Stimulated activated CD8-positive, alpha-beta memory T cell treated with anti-CD3 and anti-CD28 coated beads, Interleukin-4, amount 100 ng/mL, for 1 hour (primary cell): ENCODE data around the gene TAF6.

ENCODE experiments used
- DNase-seq, 2 donors: peaks; one replicate each; pipeline ENCODE4 v3.0.0-alpha.2; 2020; ENCODE audit warnings: low read depth in 2 of 2, low spot score in 1 of 2

The TAF6 gene

DNA sequence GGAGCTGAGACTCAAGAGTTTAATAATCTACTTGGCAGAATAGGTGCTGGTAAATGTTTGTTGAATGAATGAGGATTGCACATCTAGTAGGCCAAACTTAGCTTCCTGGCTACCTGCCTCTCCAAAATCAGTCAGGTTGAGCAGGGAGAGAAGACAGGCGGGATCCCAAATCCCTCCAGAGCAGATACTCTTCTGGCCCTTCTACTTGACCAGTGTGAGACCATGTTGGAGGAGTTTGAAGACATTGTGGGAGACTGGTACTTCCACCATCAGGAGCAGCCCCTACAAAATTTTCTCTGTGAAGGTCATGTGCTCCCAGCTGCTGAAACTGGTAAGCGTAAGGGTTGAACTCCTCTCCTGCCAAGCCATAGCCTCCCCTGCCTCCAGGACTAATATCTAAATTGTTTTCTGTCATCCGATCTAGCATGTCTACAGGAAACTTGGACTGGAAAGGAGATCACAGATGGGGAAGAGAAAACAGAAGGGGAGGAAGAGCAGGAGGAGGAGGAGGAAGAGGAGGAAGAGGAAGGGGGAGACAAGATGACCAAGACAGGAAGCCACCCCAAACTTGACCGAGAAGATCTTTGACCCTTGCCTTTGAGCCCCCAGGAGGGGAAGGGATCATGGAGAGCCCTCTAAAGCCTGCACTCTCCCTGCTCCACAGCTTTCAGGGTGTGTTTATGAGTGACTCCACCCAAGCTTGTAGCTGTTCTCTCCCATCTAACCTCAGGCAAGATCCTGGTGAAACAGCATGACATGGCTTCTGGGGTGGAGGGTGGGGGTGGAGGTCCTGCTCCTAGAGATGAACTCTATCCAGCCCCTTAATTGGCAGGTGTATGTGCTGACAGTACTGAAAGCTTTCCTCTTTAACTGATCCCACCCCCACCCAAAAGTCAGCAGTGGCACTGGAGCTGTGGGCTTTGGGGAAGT is 5.4 kb upstream of the TAF6 start:
- no peak for DNase-seq

DNA sequence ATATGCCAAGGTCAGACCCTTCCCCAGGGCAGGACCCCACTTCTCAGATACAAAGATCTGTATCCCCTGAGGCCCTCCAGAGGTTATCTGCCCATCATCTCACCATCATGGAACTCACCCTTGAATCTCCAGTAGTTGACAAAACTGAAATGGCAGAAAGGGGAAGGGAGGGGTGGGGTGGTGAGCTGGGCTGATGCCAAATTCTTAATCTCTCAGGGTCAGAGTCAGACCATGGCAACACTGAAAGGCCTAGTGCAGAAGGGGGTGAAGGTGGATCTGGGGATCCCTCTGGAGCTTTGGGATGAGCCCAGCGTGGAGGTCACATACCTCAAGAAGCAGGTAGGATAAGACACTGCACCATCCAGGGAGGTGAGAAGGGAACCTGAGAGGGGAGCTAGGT is 3.4 kb upstream of the TAF6 start:
- DNase-seq: no peak

DNA sequence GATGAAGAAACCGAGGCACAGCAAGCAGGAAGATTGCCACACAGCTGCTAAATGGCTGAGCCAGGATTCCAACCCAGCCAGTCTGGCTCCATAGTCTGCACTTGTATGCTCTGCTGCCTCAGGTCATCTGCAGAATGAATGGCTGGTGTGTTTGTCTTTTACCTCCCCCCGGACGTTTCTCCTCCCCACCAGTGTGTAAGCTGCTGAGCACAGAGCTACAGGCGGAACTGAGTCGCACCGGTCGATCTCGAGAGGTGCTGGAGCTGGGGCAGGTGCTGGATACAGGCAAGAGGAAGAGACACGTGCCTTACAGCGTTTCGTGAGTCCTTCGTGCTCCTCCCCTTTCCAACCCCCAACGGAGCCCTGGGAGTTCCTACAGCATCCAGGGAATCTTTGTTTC is 2.9 kb upstream of the TAF6 start:
- no peak for DNase-seq

DNA sequence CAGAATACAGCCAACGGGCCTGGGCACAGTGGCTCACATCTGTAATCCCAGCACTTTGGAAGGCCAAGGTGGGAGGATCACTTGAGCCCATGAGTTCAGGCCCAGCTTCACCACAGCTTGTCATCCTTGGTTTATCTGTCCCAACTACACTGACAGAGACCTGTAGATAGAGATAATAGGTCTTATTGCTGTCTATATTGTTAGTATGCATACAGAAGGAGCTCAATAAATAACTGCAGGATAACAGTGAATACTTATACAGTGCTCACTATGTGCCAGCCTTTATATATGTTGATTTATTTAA is 1.5 kb upstream of the TAF6 start:
- DNase-seq: no peak

DNA sequence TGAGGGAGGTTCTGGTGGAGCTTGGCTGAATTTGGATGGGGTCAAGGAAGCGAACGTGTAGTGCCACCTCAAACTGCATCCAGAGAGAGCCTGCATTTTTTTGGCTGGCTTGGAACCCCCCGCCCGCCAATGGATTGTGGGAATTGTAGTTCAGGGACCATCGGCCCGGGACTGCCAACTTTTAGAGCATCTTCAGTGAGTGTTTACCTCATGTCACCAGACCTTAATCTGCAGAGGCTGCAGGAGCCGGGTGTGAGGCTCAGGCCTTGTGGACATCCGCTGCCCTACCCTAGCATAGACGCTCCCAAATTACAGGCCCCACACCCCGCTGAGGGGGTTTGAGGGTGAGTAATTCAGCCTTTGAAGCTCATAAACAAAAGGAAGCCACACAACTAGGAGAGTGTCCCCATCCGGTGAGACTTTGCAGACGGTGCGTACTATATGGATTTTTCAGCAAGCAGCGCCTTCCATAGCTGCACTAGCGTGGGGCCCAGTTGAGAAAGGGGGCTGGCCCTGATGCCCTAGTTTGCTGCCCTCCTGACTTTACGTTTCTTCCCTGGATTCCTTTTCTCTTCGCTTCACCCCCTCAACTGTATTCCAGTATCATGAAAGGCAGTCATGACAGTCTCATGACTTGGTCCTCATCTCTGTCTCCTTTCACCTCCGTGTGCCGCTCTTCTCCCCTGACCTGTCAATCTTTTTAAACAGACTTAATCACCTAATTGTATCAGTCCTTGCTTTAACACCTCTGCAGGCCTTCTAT is 993 bp upstream of the TAF6 start:
- peak; percentile 25 to 44 for DNase-seq

DNA sequence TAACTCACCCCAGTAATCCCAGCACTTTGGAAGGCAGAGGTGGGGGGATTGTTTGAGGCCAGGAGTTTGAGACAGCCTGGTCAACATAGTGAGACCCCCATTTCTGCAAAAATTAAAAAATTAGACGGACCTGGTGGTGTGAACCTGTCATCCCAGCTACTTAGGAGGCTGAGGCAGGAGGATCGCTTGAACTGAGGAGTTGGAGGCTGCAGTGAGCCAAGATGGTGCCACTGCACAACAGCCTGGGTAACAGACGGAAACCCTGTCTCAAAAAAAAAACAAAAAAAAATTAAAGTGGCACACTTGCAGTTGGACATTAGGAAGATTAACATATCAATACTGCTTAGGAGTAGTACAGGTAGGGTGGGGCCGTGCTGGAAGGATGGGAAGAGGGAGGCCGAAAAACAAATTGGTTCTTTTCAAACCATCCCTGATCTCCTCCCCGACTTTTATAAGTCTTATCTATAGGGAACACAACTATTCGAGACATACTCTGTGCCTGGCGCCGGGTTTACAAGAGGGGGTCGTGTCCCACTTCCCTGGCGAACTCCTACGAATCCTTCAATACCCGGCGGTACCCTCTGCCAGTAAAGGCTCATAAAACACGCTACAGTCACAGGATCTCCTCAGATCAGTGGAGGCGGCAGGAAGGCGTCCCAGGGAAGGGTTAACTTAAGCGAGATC is 628 bp downstream of the TAF6 start:
- no peak for DNase-seq

DNA sequence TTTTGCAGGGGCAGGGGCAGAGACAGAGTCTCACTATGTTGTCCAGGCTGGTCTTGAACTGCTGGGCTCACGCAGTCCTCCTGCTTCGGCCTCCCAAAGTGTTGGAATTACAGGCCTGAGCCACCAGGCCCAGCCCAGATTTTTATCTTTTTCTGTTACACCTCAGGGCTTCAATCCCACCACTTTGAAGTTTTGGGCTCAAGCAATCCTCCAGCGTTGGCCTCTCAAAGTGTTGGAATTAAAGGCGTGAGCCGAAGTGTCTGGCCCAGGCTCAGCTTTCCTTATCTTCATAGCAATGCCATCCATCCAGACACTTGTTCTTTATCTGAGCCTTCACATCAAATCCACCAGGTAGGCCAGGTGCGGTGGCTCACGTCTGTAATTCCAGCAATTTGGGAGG is 4.1 kb downstream of the TAF6 start:
- no peak for DNase-seq

DNA sequence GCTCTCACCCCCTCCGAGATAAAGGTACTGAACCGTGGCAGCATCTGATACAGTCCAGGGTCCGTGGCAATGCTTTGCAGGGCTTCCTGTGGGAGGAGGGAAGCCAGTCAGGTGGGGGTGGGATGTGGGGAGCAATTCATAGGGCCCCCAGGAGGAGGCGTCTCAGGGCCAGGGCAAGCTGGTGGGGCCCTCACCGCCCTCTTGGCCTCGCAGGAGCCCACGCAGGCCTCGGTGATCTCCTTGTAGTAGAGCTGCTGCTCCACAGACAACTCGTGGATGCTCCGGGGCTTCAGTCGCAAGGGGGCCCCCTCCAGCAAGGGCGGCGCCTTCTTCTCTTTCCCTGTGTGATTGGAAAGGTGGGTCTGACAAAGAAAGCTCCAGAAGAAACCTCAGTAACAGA is 7.2 kb downstream of the TAF6 start:
- no peak for DNase-seq

DNA sequence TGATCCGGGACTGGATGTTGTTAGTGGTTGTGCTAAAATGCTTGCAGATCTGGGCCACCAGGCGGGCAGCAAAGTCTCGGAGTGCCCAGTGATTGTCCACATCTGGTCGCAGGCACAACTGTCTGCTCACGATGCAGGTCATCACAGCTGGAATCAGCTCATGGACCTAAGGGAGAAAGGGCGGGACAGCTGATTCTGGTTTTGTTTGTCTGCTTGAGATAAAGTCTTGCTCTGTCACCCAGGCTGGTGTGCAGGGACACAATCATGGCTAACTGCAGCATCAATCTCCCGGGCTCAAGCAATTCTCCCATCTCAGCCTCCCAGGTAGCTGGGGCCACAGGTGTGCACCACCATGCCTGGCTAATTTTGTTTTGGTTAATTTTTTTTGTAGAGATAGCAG is 8.0 kb downstream of the TAF6 start:
- DNase-seq: no peak

DNA sequence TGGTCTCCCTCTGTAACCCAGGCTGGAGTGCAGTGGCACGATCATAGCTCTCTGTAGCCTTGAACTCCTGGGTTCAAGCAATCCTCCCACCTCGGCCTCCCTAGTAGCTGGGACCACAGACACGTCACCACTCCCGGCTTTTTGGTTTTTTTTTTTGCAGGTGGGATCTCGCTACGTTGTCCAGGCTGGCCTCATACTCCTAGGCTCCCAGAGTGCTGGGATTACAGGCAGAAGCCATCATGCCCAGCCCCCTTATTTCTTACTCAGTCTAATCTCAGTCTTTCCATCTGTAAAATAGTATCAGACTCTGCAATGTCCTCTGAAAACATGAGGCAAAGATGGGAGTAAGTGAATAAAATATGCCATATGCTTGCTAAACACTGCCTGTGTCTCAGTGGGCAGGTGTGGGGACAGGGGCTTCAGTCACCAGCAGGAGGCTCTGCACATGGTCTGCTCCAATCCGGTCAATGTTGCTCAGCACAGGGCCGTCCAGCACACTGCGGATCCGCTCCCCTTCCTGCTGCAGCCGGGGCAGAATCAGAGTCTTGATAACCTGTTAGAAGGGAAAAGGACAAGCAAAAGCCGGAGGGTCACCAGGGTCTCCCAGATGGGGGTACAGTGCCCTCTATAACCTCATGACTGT is 9.5 kb downstream of the TAF6 start:
- DNase-seq: no peak

DNA sequence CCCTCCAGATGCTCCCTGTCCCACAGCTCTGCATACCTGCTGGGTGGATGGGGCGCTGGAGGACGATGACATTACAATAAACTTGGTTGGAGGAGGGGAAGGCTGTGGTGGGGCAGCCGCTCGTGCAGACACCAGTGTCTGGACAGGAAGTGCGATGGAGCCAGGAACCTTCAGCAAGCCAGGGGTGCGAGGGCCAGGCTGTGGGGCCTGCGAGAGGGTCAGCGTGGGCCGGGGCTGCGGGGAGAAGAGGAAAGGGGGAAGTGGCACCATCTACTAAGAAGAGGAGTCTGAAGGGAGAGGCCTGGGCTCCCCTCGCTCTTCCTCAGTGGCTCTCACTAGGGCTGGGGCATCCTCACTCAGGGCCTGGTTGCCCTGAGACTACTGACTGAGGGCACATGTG is 11.3 kb downstream of the TAF6 start:
- DNase-seq: no peak

DNA sequence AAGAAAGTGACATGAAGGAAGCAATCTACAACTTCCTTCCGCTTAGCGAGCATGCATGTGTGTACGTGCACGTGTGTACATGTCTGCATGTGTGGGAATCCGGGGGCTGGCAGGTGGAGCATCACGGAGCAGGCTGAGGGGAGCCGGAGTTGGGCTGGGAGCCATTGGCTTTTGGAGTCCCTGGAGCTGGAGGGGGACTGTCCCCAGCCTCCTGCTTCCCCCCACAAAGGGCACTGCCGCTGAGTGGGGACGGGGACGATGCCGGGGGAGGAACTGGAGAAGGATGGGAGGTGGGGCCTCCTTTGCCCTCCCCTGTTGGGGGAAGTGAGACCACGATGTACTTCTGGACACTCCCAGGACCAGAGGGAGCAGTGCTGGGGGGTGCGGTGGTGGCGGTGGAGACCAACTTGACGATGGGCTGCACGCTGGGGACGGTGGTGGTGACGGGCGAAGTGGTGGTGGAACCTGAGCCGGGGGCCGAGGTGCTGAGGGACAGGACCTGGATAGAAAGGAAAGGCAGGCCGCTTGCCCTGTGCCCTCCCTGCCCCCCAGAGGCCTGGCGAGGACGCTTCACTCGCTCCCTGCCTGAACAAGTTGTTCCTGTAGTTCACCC is 11.9 kb downstream of the TAF6 start:
- DNase-seq: no peak

DNA sequence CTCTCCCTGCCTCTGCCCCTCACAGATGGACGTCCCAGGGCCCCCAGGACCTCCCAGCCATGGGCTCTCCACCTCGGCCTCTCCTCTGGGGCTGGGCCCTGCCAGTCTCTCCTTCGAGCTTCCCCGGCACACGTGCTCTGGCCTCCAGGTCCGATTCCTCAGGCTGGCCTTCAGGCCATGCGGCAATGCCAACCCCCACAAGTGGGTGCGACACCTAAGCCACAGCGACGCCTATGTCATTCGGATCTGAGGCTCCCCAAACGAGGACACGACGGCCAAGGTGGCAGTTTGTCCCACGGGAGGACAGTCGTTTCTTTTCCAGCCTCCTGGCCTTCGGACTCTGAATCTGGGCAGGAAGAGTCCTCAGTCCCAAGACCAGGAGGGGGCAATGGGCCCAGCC is 12.5 kb downstream of the TAF6 start:
- no peak for DNase-seq

DNA sequence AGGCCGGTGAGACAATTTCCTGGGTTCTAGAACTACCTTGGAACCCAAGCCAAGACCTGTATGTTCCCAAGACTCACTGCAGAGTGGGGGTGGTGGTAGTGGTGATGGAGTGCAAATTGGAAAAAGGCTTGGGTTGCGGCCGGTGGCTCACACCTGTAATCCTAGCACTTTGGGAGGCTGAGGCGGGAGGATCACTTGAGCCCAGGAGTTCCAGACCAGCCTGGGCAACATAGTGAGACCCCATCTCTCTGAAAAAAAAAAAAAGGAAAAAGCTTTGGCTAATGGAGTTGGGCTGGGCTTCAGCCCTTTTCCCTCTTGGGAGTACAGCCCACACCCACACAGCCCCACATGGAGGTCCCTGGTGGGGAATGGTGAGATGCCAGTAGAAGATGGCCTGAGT is 13.6 kb downstream of the TAF6 start:
- DNase-seq: no peak

DNA sequence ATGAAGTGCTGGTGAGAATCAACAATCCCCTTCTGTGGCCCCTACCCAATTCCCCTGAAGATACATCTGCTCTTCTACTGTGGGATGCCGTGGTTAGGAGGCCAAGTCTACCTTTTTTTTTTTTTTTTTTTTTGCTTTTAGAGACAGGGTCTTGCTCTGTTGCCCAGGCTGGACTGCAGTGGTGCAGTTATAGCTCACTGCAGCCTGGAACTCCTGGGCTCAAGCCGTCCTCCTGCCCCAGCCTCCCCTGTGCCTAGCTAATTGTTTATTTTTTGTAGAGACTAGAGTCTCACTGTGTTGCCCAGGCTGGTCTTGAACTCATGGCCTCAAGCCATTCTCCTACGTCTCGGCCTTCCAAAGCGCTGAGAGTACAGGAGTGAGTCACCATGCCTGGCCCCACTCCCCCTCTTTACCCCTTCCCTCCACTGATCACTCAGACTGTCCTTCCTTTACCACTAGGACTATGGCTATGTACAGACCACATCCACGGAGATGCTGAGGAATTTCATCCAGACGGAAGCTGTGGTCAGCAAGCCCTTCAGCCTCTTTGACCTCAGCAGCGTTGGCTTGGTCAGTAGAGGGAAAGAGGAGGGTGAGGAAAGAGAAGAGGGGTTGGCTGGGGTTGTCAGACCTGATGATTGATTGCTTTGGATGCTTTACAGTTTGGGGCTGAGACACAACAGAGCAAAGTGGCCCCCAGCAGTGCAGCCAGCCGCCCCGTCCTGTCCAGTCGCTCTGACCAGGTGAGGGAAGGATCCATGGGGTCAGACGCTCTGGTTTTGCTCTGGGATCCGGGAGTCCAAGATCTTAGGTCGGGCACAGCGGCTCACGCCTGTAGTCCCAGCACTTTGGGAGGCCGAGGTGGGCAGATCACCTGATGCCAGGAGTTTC is 16.0 kb downstream of the TAF6 start:
- no peak for DNase-seq

DNA sequence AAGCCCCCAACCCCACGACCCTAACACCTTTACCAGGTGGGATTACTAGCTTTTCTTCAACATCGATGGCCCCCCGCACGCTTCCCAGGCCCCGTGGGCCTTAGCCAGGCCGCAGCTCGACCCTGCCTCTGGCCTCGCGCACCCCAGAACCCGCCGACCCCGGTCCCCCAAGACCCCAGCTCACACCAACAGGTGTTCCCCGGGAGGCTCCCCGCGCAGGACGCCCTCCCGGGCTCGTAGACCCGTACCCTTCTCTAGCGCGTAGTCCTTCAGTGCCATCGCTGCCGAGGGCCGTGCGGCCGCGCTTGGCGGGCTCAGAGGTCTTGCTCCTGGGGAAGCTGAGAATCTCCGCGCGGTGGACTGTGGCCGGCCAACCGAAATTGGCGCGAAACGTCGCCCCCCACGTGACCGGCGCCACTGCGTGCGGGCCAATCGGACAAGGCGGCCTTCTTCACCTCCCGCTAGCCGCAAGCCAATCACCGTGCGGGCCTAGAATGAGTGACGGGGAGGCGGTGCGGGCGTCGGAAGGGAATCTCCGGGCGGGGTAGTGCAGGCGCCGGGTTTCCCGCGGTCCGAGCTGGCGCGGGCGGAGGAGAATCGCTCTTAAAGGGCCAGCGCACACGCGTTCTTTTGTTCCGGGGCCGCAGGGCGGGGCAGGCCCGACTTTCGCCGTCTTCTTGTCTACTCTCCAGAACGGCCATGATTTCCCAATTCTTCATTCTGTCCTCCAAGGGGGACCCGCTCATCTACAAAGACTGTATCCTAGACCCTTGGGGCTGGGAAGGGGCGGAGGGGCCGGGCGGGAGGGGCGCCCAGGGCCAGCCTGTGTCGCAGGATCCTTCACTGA is 17.9 kb downstream of the TAF6 start, which contains the start of the genes AP4M1 and MCM7:
Gene AP4M1, plus strand, starts transcription at position 628 of the 847 bp plus-strand sequence. Its CDS starts 72 bp downstream, at position 700.
Gene MCM7, minus strand, starts transcription at position 382 of the 847 bp plus-strand sequence. Its CDS starts 103 bp downstream, at position 279.
- DNase-seq: peak; percentile 89 to 95

DNA sequence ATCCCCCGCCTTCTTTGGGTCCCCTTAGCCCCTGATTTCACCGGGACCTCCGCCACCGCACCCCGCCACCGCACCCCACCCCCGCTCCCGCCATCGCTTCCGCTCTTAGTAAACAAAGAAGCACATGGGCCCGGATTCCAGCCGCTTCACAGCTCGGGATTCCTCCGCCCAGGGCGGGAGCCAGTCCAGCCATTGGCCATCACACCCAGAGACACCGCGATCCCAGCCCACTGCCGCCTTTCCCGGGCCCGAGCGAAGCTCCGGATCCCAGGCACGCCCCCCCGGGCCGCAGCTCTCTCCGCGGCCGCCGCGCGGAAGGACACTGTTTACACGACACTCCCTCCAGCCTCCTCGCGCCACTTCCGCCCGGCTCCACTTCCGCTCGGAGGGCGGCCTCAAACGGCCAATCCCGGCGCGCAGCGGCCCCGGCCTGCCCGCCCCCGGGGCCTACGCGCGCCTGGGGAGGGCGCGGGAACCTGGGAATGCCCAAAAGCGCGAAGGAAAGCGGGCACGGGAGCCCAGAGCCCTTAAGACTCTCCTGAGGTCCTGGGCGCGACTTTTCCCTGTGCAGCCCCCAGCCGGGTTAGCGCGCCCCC is 18.6 kb downstream of the TAF6 start:
- DNase-seq: peak; percentile 70 to 71

DNA sequence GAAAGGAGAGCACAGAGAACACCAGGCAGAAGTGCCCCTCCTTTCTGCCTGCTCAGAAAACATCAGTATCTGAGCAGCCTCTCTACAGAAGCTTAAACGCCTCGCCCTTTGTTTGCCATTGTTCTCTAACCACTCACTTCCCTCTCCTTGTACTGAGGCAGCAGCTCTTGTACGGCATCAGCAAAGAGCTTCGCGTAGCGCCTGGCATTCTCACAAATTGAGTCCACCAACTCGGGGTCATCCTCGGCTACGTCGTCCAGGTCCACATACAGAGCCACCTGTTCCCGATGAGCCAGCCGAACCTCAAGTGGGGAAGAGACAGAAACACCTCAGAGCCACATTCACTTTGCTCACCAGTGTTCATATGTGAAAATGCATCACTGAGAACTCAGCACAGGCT is 19.7 kb downstream of the TAF6 start:
- no peak for DNase-seq

DNA sequence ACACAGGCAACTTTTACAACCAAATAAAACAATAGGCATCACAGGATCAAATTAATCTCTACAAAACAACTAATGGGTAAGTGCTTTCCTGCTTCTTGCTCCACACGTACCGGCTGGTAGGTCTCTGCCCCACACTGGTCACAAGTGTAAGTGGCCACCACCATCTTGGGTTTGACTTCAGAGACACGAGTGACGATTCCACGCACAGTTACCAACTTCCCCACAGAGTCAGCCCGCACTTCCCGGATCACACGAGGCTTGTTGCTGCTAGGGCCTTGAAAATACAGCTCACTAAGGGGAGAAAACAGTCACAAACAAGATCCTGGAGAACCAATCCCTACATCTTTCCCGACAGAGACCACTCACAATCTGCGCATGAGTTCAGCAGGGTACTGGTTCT is 20.2 kb downstream of the TAF6 start:
- no peak for DNase-seq
